GM18951 (cell line): ENCODE results near the gene ITGAL.
"Not testable (repeated sequence)": the region's sequence is repeated elsewhere in the genome, so short reads cannot be mapped to it uniquely, and the experiment has no call there.

ENCODE experiments used
- POLR2A ChIP-seq: IDR thresholded peaks from 4 replicates; pipeline ENCODE4 v1.6.1; 2011; ENCODE audit warnings: mild to moderate bottlenecking; ENCODE audit not compliant: insufficient read length, insufficient read depth; ENCODE audit errors: extremely low read depth
- in situ Hi-C: fragments of 300-500 bp; cut with MboI; formaldehyde crosslinking; loops from one replicate; pipeline ENCODE4 v1.12.0; 2022; ENCODE audit warnings: low sequenced_read_pairs, mixed read lengths, inconsistent platforms; ENCODE audit not compliant: unreplicated experiment

Gene ITGAL

DNA sequence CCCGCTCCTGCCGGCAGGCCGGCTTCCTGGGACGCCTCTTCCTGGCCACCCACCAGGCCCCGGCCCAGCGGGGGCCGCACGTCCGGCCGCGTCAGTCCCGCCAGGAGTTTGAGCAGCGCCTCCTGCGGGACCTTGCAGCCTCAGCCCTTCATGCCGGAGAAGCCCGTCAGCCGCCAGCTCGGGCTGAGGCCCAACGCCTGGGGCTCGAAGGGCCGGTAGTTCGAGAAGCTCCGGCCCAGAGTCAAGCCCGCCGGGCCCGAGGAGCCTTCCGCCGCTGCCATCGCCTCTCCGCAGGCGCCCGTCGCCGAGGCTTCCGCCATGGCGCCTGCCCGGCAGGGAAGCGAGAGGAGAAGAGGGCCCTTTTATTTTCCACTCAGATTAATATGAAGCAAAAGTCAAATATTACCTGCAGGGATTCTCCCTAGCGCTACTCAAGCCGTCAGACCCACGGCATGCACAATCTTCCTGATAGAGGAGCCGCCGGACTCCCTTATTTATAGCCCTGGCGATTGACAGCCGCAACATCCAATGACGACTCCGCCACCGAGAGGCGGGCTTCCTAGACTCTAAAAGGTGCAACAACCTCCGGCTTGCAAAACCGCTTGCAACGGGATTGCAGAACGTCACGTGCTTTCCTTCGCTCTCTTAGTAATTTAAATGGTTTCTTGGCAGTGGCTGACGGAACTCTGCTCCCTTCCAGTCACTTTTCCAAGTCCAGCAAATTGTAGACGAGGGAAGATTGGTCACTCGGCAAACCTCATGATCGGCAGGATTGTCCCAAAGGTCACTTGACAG lies 26.9 kb upstream of the ITGAL start, which contains the start of gene SEPHS2:
SEPHS2 (minus strand) TSS at position 467 of the 795 bp plus-strand sequence; CDS start at position 320, 147 bp downstream.
- in situ Hi-C loops, result no loop called here
- peak; percentile 95 for TF ChIP-seq POLR2A

DNA sequence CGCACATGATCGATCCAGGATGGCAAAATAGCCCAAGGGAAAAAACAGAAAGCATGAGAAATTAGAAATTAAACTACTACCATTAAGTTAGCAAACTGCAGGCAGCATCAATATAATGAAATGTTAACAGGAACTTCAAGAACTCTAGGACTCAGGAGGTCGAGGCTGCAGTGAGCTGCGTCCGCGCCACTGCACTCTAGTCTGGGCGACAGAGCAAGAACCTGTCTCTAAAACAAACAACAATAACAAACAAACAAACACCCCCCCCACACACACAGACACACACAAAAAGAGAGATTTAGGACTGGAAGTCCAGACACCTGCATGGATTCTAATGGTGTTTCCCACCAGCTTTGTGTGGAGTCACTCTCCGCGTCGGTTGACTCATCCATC lies 26.3 kb upstream of the ITGAL start:
- in situ Hi-C loops, result no loop called here
- TF ChIP-seq POLR2A, result no peak

DNA sequence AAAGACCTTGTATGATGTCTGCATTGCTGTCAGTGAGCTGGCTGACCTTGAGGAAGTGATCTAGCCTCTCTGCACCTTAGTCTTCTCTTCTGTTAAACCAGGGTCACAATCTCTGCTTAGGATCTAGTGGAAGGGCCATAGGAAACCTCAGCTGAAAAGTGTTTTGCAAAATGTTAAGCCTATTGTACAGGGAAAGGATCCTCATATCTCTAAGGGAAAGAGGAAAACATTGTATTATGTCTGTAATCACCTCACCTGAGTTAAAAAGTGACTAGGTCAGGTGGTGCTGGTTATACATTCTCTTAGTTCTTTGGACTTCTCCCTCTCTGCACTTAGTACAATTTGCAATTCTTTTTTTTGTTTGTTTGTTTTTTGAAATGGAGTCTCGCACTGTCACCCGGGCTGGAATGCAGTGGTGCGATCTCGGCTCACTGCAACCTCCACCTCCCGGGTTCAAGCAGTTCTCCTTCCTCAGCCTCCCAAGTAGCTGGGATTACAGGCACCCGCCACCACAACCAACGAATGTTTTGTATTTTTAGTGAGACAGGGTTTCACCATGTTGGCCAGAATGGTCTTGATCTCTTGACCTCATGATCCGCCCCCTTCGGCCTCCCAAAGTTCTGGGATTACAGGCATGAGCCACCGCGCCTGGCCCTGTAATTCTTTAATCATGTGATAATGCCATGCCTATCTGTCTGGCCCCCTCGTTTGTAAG lies 24.9 kb upstream of the ITGAL start:
- in situ Hi-C loops, result no loop called here
- no peak for TF ChIP-seq POLR2A

DNA sequence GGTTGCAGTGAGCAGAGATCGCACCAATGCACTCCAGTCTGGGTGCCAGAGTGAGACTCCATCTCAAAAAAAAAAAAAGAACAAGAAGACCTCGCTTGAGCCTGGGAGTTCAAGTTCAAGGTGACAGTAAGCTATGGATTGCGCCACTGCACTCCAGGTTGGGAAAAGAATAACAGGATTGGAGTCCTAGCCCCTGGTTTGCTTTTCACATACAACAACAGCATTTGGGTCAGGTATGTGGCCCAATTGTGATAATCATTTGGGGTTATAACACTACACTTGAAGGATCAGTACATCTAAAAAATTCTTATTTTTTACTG lies 23.5 kb upstream of the ITGAL start:
- TF ChIP-seq POLR2A, result no peak
- in situ Hi-C loops, result no loop called here

DNA sequence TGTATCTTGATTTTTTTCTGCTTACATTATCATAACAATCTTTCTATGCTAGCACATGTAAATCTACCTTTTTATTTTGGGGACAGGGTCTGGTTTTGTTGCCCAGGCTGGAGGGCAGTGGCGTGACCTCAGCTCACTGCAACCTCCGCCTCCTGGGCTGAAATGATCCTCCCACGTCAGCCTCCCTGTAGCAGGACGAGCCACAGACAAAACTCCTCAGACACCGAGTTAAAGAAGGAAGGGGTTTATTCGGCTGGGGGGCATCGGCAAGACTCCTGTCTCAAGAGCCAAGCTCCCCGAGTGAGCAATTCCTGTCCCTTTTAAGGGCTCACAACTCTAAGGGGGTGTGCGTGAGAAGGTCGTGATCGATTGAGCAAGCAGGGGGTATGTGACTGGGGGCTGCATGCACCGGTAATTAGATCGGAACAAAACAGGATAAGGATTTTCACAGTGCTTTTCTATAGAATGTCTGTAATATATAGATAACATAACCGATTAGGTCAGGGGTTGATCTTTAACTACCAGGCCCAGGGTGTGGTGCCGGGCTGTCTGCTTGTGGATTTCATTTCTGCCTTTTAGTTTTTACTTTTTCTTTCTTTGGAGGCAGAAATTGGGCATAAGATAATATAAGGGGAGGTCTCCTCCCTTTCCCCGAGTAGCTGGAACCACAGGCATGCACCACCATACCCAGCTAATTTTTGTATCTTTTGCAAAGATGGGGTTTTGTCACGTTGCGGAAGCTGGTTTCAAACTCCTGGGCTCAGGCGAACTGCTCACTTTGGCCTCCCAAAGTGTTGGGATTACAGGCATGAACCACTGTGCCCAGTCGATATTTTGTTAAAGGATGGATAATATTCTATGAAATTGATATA lies 19.6 kb upstream of the ITGAL start:
- peak; percentile 25 for TF ChIP-seq POLR2A
- in situ Hi-C loops, result not testable (repeated sequence)

DNA sequence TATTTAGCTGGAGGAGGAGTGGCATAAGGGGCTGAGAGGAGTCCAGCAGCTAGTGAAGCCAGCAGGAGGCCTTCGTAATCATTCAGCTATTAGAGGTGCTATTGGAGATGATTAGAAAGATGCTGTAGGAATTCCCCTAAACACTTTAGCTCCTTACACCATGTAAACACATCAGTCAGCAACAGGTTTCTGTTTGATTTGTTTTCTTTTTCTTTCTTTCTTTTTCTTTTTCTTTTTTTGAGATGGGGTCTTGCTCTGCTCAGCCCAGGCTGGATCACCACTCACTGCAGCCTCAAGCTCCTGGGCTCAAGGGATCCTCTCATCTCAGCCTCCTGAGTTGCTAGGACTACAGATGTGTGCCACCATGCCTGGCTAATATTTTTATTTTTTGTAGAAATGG lies 16.2 kb upstream of the ITGAL start:
- in situ Hi-C loops, result no loop called here
- no peak for TF ChIP-seq POLR2A

DNA sequence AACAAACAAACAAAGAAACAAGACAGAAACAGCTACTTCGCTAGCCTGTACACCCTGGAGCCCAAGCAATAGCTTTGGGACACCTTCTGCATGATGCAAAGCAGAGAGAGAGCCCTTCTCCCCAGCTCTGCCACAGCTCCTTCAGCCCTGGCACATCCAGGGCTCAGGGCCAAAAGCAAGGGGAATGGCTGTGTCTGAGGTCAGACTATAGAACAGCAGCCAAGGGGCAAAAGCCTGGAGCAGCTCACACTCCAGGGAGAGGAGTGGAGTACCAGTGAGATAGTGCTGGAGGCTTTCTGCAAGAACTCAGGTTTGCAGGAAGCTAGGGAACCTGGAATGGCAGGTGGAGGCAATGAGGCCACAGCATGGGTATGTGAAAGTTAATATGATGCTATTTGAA lies 15.3 kb upstream of the ITGAL start:
- TF ChIP-seq POLR2A, result no peak
- in situ Hi-C loops, result no loop called here

DNA sequence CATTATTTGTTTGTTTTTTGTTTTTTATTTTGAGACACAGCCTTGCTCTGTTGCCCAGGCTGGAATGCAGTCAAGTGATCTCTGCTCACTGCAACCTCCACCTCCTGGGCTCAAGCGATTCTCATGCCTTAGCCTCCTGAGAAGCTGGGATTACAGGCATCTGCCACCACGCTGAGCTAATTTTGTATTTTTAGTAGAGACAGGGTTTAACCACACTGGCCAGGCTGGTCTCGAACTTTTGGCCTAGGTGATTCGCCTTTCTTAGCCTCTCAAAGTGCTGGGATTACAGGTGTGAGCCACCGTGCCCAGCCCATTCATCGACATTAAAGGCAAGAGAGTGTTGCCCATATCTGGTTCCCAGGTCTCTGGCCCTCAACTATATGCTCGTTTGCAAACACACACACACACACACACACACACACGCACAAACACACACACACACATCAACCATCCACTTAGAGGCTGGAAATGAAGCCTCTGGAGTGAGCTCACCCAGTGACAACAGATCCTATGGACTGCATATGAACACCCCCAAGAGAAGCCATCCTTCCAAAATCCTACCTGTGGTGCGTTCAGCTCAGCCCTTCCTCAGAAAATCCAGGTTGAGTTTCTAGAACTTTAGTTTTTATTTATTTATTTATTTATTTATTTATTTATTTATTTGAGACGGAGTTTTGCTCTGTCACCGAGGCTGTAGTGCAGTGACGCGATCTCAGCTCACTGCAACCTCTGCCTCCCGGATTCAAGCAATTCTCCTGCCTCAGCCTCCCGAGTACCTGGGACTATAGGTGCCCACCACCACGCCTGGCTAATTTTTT lies 14.6 kb upstream of the ITGAL start:
- TF ChIP-seq POLR2A, result no peak
- in situ Hi-C loops, result no loop called here

DNA sequence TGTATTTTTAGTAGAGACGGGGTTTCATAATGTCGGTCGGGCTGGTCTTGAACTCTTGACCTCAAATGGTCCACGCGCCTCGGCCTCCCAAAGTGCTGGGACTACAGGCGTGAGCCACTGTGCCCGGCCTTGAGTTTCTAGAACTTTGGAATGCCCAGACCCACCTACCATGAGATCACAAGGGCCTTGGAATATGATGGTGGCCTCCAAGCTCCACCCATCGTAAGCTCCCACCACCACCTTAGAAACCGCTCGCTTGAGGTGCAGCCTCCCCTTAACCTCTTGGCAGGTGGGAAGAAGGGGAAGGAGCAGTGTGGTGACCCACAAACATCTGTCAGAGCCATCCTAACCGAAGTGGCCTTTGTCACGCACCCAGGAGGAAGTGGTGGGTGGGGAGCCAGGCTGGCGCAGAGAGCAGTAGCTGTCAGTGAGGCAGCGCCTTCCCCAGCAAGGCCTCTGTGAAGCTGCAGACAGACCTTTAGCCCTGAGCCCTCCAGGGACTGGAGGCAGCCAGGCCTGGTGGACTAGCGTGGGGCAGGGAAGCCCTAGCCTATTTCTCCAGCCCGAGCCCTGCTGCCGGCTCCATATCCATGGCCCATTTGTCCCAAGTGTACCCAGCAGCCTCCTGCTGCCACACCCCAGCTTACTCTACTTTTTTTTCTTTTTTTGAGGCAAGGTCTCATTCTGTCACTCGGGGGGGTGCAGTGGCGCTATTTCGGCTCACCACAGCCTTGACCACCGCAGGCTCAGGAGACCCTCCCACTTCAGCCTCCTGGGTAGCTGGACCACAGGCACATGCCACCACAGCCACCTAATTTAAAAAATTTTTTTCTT lies 13.8 kb upstream of the ITGAL start:
- in situ Hi-C loops, result no loop called here
- peak; percentile 73 for TF ChIP-seq POLR2A

DNA sequence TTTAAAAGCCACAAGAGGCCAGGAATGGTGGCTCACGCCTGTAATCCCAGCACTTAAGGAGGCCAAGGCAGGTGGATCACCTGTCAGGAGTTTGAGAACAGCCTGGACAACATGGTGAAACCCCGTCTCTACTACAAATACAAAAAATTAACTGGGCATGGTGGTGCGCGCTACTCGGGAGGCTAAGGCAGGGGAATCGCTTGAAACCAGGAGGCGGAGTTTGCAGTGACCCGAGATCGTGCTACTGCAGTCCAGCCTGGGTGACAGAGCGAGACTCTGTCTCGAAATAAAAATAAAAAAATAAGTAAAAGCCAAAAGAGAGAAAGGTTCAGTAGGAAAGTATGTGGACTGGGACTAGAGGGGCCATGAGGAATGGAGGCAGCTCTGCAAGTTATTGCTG lies 13.1 kb upstream of the ITGAL start:
- in situ Hi-C loops, result no loop called here
- no peak for TF ChIP-seq POLR2A

DNA sequence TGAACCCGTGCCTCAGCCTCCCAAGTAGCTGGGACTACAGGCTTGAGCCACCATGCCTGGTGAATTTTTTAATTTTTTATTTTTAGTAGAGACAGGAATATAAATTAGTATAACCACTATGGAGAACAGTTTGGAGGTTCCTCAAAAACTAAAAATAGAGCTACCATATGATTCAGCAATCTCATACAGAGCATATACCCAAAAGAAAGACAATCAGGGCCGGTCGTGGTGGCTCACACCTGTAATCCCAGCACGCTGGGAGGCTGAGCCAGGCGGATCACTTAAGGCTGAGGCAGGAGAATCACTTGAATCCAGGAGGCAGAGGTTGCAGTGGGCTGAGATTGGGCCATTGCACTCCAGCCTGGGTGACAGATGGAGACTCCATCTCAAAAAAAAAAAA lies 11.1 kb upstream of the ITGAL start:
- in situ Hi-C loops, result not testable (repeated sequence)

DNA sequence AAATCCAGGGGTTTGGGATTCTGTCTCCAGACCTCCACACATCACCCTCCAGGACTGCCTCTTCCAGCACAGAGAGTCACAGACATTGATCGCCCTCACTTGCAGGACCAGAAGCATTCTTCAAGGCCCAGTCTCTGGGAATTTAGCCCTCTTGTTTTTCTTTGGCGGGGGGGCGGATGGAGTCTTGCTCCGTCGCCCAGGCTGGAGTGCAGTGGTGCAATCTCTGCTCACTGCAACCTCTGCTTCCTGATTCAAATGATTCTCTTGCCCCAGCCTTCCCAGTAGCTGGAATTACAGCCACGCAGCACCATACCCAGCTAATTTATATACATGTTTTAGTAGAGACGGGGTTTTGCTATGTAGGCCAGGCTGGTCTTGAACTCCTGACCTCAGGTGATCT lies 8.5 kb upstream of the ITGAL start:
- in situ Hi-C loops, result no loop called here

More for the DNA sequence above, 8.5 kb upstream of the ITGAL start:
- no peak for TF ChIP-seq POLR2A
